ENCODE measurements around the gene VIPR2. TPM values are rescaled to one million over a fixed set of nuclear protein-coding genes. Genes with fewer than 3 reads are reported as not detected.
A peak's percentile ranks its signal among the peaks of the same experiment; 100 is the strongest.

The VIPR2 gene
- total and polyA plus RNA-seq, 2 donors from 2014 or later, result 0.91 to 1.3 TPM

DNA sequence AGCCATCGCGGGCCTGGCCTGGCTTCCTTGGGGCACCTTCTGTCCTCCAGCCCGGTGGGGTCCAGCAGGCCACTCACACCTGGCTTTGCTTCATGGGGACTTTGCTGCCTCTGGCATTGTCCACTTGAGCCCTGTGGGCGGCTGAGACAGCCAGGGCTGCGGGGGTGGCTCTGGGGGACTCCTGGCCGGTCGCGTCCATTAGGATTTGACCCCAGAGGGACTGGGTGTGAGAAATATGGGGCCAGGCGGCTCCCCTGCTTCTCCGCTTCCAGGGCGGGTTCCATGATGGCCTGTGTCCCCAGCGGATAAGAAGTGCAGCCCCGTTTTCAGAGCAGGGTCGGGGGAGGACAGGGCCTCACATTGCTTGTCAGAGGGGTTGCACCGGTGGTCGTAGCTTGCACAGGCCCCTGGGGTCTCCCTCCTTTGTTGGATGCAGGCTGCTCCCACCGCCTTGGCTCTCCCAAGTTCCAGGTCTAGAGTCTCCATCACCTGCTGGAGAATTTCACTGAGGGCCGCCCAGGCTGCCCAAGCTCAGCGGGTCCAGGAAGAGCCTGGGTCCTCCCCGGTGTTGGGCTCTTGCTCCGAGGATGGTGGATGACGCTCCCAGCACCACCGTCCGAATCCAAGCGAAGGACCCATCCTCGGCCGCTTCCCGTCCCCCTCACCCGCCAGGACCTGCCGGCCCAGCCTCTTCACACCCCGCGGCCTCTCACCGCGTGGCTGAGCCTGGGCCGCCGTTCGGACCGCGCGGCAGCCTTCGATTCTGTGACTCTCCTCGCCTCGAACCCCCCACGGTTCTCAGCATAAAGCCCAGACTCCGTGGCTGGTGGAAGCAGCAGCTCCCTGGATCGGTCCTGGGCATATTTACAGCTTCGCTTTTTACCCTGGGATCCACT, 148.2 kb downstream of the VIPR2 start:
- peaks cover 15% of the 10 kb centered on the region for H3K27me3 ChIP-seq (ENCODE audit: control insufficient read depth, insufficient read depth, low read length)
- no peaks in the 10 kb centered on the region for H3K36me3 ChIP-seq (ENCODE audit: control insufficient read depth in 2 of 3, insufficient read depth in 3 of 3, low read length in 3 of 3)
- intact Hi-C loops (cut with DNase I), result no loop called here
- H3K9ac ChIP-seq (ENCODE audit: low read length in 3 of 3), result no peak overlapping the region
- H3K9me3 ChIP-seq (ENCODE audit: control insufficient read depth in 2 of 3, insufficient read depth in 1 of 3, low read length in 3 of 3), result peaks cover 0 to 5% (median 1%) of the 10 kb centered on the region in 3 donors
- FAIRE-seq (no peak), DNase-seq (peak in 1 of 5 donors; percentile 66)
- no peak for TF ChIP-seq CTCF (IDR thresholded peaks at IDR 0.05; ENCODE audit: borderline replicate concordance, extremely low read depth, insufficient read depth)
- no peak overlapping the region for H3K27ac ChIP-seq (ENCODE audit: low read depth in 2 of 2, low read length in 2 of 2)
- H3K4me1 ChIP-seq (ENCODE audit: control insufficient read depth in 2 of 3, insufficient read depth in 2 of 3, low read depth in 1 of 3, low read length in 3 of 3), result peaks cover 0 to 2% (median 0%) of the 10 kb centered on the region in 3 donors
- no peak overlapping the region for H3K4me3 ChIP-seq (ENCODE audit: low read length in 3 of 3)

- intact Hi-C loops (cut with DNase I), result no loop called here
- H3K36me3 ChIP-seq (ENCODE audit: control insufficient read depth in 2 of 3, insufficient read depth in 3 of 3, low read length in 3 of 3), result no peaks in the 10 kb centered on the region
- H3K27me3 ChIP-seq (ENCODE audit: control insufficient read depth, insufficient read depth, low read length), result peaks cover 15% of the 10 kb centered on the region
- H3K27ac ChIP-seq (ENCODE audit: low read depth in 2 of 2, low read length in 2 of 2), result no peak overlapping the region
- peaks cover 0 to 5% (median 1%) of the 10 kb centered on the region in 3 donors for H3K9me3 ChIP-seq (ENCODE audit: control insufficient read depth in 2 of 3, insufficient read depth in 1 of 3, low read length in 3 of 3)
- H3K4me1 ChIP-seq (ENCODE audit: control insufficient read depth in 2 of 3, insufficient read depth in 2 of 3, low read depth in 1 of 3, low read length in 3 of 3), result peaks cover 0 to 2% (median 0%) of the 10 kb centered on the region in 3 donors
- no peak for TF ChIP-seq CTCF (IDR thresholded peaks at IDR 0.05; ENCODE audit: borderline replicate concordance, extremely low read depth, insufficient read depth)
- no peak overlapping the region for H3K9ac ChIP-seq (ENCODE audit: low read length in 3 of 3)
- FAIRE-seq, result no peak
- DNase-seq, result peak in 1 of 5 donors; percentile 43
- H3K4me3 ChIP-seq (ENCODE audit: low read length in 3 of 3), result no peak overlapping the region
These were observed 149.2 kb downstream of the VIPR2 start for GRCh38 chr7:158995514-158995913.

- DNase-seq (no peak), FAIRE-seq (no peak)
- peaks cover 0 to 5% (median 1%) of the 10 kb centered on the region in 3 donors for H3K9me3 ChIP-seq (ENCODE audit: control insufficient read depth in 2 of 3, insufficient read depth in 1 of 3, low read length in 3 of 3)
- no peak overlapping the region for H3K9ac ChIP-seq (ENCODE audit: low read length in 3 of 3)
- no peak overlapping the region for H3K4me3 ChIP-seq (ENCODE audit: low read length in 3 of 3)
- H3K4me1 ChIP-seq (ENCODE audit: control insufficient read depth in 2 of 3, insufficient read depth in 2 of 3, low read depth in 1 of 3, low read length in 3 of 3), result peaks cover 0 to 2% (median 0%) of the 10 kb centered on the region in 3 donors
- no peaks in the 10 kb centered on the region for H3K36me3 ChIP-seq (ENCODE audit: control insufficient read depth in 2 of 3, insufficient read depth in 3 of 3, low read length in 3 of 3)
- peaks cover 15% of the 10 kb centered on the region for H3K27me3 ChIP-seq (ENCODE audit: control insufficient read depth, insufficient read depth, low read length)
- intact Hi-C loops (cut with DNase I), result no loop called here
- H3K27ac ChIP-seq (ENCODE audit: low read depth in 2 of 2, low read length in 2 of 2), result no peak overlapping the region
- no peak for TF ChIP-seq CTCF (IDR thresholded peaks at IDR 0.05; ENCODE audit: borderline replicate concordance, extremely low read depth, insufficient read depth)
These were observed 150.0 kb downstream of the VIPR2 start for GRCh38 chr7:158994687-158995086.

All from kidney (tissue), 14 donors.